ENCODE measurements around the gene SPEM3.

DNA sequence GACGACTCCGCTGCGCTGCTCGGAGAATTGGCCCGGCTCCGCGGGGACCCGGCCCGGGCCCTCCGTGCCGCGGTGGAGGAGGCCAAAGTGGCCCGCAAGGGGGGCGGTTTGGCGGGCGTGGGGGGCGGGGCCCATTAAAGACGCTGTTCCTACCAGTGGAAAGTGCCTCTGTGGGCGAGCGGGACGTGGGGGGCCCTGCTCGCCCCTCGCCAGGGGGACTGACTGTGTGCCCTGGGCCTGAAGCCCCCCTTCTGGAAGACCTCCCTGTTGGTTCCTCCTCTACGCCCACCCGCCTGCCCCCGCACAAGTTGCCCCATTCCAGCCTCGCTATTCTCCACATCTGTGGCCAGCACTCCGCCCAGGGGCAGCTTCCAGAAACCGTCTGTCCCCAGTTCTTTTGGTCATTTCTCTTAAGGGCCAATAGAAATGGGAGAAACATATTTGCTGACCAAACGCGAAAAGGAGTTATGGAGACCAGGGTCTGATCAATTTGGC is 8.8 kb downstream of the SPEM3 start:
- TF ChIP-seq EZH2 (IDR thresholded peaks at IDR 0.05; ENCODE audit: insufficient read depth, poor library complexity, severe bottlenecking): no peak
- TF ChIP-seq EZH2phosphoT487 (IDR thresholded peaks at IDR 0.05; ENCODE audit: insufficient read depth, low read depth): no peak
